NT2/D1 (cell line): ENCODE data around the gene NOC2L.

Experiments
- SUZ12 ChIP-seq: IDR thresholded peaks from 2 replicates; pipeline ENCODE4 v1.6.1; 2011; ENCODE audit not compliant: insufficient read length, insufficient read depth; ENCODE audit errors: extremely low read depth
- YY1 ChIP-seq: IDR thresholded peaks from 2 replicates; pipeline ENCODE4 v1.6.1; 2011; ENCODE audit not compliant: insufficient read length, insufficient read depth
- ZNF274 ChIP-seq: IDR thresholded peaks from 2 replicates; pipeline ENCODE4 v1.6.1; 2011; ENCODE audit warnings: mild to moderate bottlenecking, low read depth, low read length

- no peak for TF ChIP-seq YY1
- no peak for TF ChIP-seq ZNF274
- TF ChIP-seq SUZ12: no peak
These were observed 20.2 kb downstream of the NOC2L start for GRCh38 chr1:938711-939489.
